Measurements from ENCODE around the gene MED8. TPM values are rescaled to one million over a fixed set of nuclear protein-coding genes. Genes with fewer than 3 reads are reported as not detected.

MED8 gene
- total and polyA plus RNA-seq, 2 of the 8 experiments (the other 6 are each of a cell fraction or from before 2014, with no cell fraction given) = 7.0 to 20.6 TPM

DNA sequence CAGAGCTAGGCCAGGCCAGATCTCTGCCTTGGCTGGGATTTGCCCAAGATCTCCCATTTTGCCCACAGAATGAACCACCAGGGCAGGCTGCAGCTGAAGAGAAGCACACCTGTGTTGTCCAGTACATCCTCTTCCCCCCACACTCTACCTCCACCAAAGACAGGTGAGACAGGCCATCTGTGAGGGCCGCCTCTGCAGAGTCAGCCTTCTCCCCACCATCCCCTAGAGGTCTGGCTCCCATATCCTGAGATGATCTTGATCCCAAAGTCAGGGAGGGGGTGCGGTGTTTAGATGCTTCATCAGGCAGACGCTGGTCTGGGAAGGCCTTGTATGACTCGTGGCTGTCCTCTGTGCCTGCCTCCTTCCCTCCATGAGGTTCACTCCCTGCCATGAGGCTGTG is 35.4 kb upstream of the MED8 start (continued):
- TF ChIP-seq, protein P1, sequence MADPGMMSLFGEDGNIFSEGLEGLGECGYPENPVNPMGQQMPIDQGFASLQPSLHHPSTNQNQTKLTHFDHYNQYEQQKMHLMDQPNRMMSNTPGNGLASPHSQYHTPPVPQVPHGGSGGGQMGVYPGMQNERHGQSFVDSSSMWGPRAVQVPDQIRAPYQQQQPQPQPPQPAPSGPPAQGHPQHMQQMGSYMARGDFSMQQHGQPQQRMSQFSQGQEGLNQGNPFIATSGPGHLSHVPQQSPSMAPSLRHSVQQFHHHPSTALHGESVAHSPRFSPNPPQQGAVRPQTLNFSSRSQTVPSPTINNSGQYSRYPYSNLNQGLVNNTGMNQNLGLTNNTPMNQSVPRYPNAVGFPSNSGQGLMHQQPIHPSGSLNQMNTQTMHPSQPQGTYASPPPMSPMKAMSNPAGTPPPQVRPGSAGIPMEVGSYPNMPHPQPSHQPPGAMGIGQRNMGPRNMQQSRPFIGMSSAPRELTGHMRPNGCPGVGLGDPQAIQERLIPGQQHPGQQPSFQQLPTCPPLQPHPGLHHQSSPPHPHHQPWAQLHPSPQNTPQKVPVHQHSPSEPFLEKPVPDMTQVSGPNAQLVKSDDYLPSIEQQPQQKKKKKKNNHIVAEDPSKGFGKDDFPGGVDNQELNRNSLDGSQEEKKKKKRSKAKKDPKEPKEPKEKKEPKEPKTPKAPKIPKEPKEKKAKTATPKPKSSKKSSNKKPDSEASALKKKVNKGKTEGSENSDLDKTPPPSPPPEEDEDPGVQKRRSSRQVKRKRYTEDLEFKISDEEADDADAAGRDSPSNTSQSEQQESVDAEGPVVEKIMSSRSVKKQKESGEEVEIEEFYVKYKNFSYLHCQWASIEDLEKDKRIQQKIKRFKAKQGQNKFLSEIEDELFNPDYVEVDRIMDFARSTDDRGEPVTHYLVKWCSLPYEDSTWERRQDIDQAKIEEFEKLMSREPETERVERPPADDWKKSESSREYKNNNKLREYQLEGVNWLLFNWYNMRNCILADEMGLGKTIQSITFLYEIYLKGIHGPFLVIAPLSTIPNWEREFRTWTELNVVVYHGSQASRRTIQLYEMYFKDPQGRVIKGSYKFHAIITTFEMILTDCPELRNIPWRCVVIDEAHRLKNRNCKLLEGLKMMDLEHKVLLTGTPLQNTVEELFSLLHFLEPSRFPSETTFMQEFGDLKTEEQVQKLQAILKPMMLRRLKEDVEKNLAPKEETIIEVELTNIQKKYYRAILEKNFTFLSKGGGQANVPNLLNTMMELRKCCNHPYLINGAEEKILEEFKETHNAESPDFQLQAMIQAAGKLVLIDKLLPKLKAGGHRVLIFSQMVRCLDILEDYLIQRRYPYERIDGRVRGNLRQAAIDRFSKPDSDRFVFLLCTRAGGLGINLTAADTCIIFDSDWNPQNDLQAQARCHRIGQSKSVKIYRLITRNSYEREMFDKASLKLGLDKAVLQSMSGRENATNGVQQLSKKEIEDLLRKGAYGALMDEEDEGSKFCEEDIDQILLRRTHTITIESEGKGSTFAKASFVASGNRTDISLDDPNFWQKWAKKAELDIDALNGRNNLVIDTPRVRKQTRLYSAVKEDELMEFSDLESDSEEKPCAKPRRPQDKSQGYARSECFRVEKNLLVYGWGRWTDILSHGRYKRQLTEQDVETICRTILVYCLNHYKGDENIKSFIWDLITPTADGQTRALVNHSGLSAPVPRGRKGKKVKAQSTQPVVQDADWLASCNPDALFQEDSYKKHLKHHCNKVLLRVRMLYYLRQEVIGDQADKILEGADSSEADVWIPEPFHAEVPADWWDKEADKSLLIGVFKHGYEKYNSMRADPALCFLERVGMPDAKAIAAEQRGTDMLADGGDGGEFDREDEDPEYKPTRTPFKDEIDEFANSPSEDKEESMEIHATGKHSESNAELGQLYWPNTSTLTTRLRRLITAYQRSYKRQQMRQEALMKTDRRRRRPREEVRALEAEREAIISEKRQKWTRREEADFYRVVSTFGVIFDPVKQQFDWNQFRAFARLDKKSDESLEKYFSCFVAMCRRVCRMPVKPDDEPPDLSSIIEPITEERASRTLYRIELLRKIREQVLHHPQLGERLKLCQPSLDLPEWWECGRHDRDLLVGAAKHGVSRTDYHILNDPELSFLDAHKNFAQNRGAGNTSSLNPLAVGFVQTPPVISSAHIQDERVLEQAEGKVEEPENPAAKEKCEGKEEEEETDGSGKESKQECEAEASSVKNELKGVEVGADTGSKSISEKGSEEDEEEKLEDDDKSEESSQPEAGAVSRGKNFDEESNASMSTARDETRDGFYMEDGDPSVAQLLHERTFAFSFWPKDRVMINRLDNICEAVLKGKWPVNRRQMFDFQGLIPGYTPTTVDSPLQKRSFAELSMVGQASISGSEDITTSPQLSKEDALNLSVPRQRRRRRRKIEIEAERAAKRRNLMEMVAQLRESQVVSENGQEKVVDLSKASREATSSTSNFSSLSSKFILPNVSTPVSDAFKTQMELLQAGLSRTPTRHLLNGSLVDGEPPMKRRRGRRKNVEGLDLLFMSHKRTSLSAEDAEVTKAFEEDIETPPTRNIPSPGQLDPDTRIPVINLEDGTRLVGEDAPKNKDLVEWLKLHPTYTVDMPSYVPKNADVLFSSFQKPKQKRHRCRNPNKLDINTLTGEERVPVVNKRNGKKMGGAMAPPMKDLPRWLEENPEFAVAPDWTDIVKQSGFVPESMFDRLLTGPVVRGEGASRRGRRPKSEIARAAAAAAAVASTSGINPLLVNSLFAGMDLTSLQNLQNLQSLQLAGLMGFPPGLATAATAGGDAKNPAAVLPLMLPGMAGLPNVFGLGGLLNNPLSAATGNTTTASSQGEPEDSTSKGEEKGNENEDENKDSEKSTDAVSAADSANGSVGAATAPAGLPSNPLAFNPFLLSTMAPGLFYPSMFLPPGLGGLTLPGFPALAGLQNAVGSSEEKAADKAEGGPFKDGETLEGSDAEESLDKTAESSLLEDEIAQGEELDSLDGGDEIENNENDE (IDR thresholded peaks at IDR 0.05; ENCODE audit: insufficient replicate concordance, low read length) = no peak
- TF ChIP-seq RBBP5 (IDR thresholded peaks at IDR 0.05; ENCODE audit: borderline replicate concordance, low read depth, low read length) = no peak

All from H1 (cell line).